Suprapubic skin (tissue), 4 donors: Measurements from ENCODE around the gene SNRPA.

Experiments used
- CTCF ChIP-seq, 2 donors: fragments of 200-600 bp in 1 of 2; fragments of 450-650 bp in 1 of 2; sonication (generic) in 1 of 2; IDR thresholded peaks; one replicate each; pipeline ENCODE4 v1.5.1; 2016 to 2019; ENCODE audit warnings: antibody characterized with exemption in 2 of 2, mild to moderate bottlenecking in 1 of 2, moderate library complexity in 1 of 2
- EP300 ChIP-seq: sonication (generic); formaldehyde crosslinking; IDR thresholded peaks from one replicate; pipeline ENCODE4 v1.6.1; 2017; ENCODE audit warnings: antibody characterized with exemption
- POLR2A ChIP-seq, 2 donors: fragments of 450-650 bp; IDR thresholded peaks; one replicate each; pipeline ENCODE4 v1.6.1; 2017; ENCODE audit warnings: antibody characterized with exemption in 2 of 2, mild to moderate bottlenecking in 2 of 2, moderate library complexity in 2 of 2
- POLR2AphosphoS5 ChIP-seq, 3 donors: sonication (generic); formaldehyde crosslinking; IDR thresholded peaks; one replicate each; pipeline ENCODE4 v1.6.1; 2017; ENCODE audit warnings: antibody characterized with exemption in 3 of 3

- TF ChIP-seq POLR2AphosphoS5 (IDR thresholded peaks at IDR 0.05): peak; percentile 40 to 75 (median 62)
- no peak for TF ChIP-seq CTCF (IDR thresholded peaks at IDR 0.05)
- peak; percentile 9 to 62 for TF ChIP-seq POLR2A (IDR thresholded peaks at IDR 0.05)
- no peak for TF ChIP-seq EP300
These were observed 737 bp upstream of the SNRPA start, which contains the start of gene ACTMAP for GRCh38 chr19:40750058-40750873.
